ENCODE data around the gene IRF3.

Gene IRF3

GRCh38 chr19:49669516-49669915, 3.9 kb upstream of the IRF3 start:
- DNase-seq (ENCODE audit: low read depth) = no peak

- no peak for DNase-seq (ENCODE audit: low read depth)
Measured at GRCh38 chr19:49667473-49667872, 1.8 kb upstream of the IRF3 start.

GRCh38 chr19:49666120-49666444, 425 bp upstream of the IRF3 start:
- no peak for DNase-seq (ENCODE audit: low read depth)

GRCh38 chr19:49665036-49665350, 664 bp downstream of the IRF3 start:
- DNase-seq (ENCODE audit: low read depth) = no peak

- DNase-seq (ENCODE audit: low read depth) = peak; percentile 91
Measured at GRCh38 chr19:49664171-49665035, 1.3 kb downstream of the IRF3 start.

- DNase-seq (ENCODE audit: low read depth) = no peak
Measured at GRCh38 chr19:49663224-49663623, 2.4 kb downstream of the IRF3 start.

- DNase-seq (ENCODE audit: low read depth) = no peak
Measured at GRCh38 chr19:49662011-49662410, 3.6 kb downstream of the IRF3 start.

GRCh38 chr19:49660338-49660961, 5.2 kb downstream of the IRF3 start:
- DNase-seq (ENCODE audit: low read depth) = no peak

- no peak for DNase-seq (ENCODE audit: low read depth)
Measured at GRCh38 chr19:49658566-49659442, 6.9 kb downstream of the IRF3 start.

- DNase-seq (ENCODE audit: low read depth) = no peak
Measured at GRCh38 chr19:49658139-49658517, 7.5 kb downstream of the IRF3 start.

GRCh38 chr19:49657493-49658138, 8.0 kb downstream of the IRF3 start:
- no peak for DNase-seq (ENCODE audit: low read depth)

- DNase-seq (ENCODE audit: low read depth) = no peak
Measured at GRCh38 chr19:49656456-49657109, 9.1 kb downstream of the IRF3 start.

- DNase-seq (ENCODE audit: low read depth) = no peak
Measured at GRCh38 chr19:49655570-49656455, 9.8 kb downstream of the IRF3 start.

GRCh38 chr19:49654581-49654980, 11.1 kb downstream of the IRF3 start:
- no peak for DNase-seq (ENCODE audit: low read depth)

GRCh38 chr19:49653466-49653806, 12.2 kb downstream of the IRF3 start:
- no peak for DNase-seq (ENCODE audit: low read depth)

GRCh38 chr19:49652551-49653465, 12.8 kb downstream of the IRF3 start:
- DNase-seq (ENCODE audit: low read depth) = no peak

GRCh38 chr19:49651820-49652550, 13.7 kb downstream of the IRF3 start:
- no peak for DNase-seq (ENCODE audit: low read depth)

- no peak for DNase-seq (ENCODE audit: low read depth)
Measured at GRCh38 chr19:49651029-49651819, 14.4 kb downstream of the IRF3 start.

All from stimulated activated CD8-positive, alpha-beta memory T cell treated with anti-CD3 and anti-CD28 coated beads, Interleukin-7, amount 100 ng/mL, for 24 hours (primary cell).